Common myeloid progenitor, CD34-positive (primary cell): Measurements from ENCODE around the gene SEPSECS. TPM values are rescaled to one million over a fixed set of nuclear protein-coding genes. Genes with fewer than 3 reads are reported as not detected.

ENCODE experiments used
- CTCF ChIA-PET: fragments of 350-600 bp; sonication (Branson Sonifier 250); formaldehyde crosslinking; loops from one replicate; lab custom pipeline; 2021; ENCODE audit warnings: antibody characterized with exemption; lab: Charles Lee
- POLR2A ChIA-PET: fragments of 350-600 bp; sonication (Branson Sonifier 250); formaldehyde crosslinking; loops from one replicate; lab custom pipeline; 2021; ENCODE audit warnings: antibody characterized with exemption; lab: Charles Lee
- DNase-seq, 3 donors: peaks; one replicate each; pipeline versions ENCODE4 v3.0.0 to v3.0.0-alpha.2; 2013
- H3K27ac ChIP-seq, 2 experiments: 1 replicate in 1 of 2; 2 replicates in 1 of 2; pipeline ENCODE4 v1.7.0; 2013; ENCODE audit warnings: inconsistent platforms in 2 of 2, low read length in 2 of 2, mild to moderate bottlenecking in 2 of 2, low read depth in 1 of 2, moderate library complexity in 1 of 2; ENCODE audit not compliant: severe bottlenecking in 2 of 2, insufficient read depth in 1 of 2, poor library complexity in 1 of 2
- H3K27me3 ChIP-seq, 5 experiments: replicated peaks in 2 of 5; 1 replicate in 3 of 5; 2 replicates in 2 of 5; pipeline versions ENCODE4 v1.6.1 to v1.7.0; 2013; ENCODE audit warnings: low read length in 4 of 5, mild to moderate bottlenecking in 2 of 5, moderate library complexity in 2 of 5, inconsistent platforms in 1 of 5; ENCODE audit not compliant: insufficient read depth in 5 of 5, control insufficient read depth in 4 of 5
- H3K36me3 ChIP-seq, 4 experiments: 1 replicate in 2 of 4; 2 replicates in 2 of 4; pipeline versions ENCODE4 v1.6.1 to v1.7.0; 2013; ENCODE audit warnings: low read length in 3 of 4, control low read depth in 1 of 4, mild to moderate bottlenecking in 1 of 4; ENCODE audit not compliant: control insufficient read depth in 4 of 4, insufficient read depth in 4 of 4
- H3K4me1 ChIP-seq, 4 experiments: 1 replicate in 3 of 4; 2 replicates in 1 of 4; pipeline versions ENCODE4 v1.6.1 to v1.7.1; 2013; ENCODE audit warnings: low read length in 3 of 4, mild to moderate bottlenecking in 3 of 4, control low read depth in 1 of 4, inconsistent platforms in 1 of 4, moderate library complexity in 1 of 4; ENCODE audit not compliant: control insufficient read depth in 4 of 4, insufficient read depth in 4 of 4; ENCODE audit errors: control extremely low read depth in 1 of 4
- H3K4me3 ChIP-seq, 7 experiments: 1 replicate in 4 of 7; 2 replicates in 3 of 7; pipeline versions ENCODE4 v1.5.1 to v1.7.0; 2013; ENCODE audit warnings: mild to moderate bottlenecking in 7 of 7, low read length in 6 of 7, moderate library complexity in 6 of 7, inconsistent platforms in 2 of 7, low read depth in 2 of 7, control low read depth in 1 of 7; ENCODE audit not compliant: insufficient read depth in 4 of 7, control insufficient read depth in 1 of 7; ENCODE audit errors: extremely low read depth in 1 of 7
- H3K9me3 ChIP-seq, 5 experiments: 1 replicate in 4 of 5; 2 replicates in 1 of 5; pipeline versions ENCODE4 v1.6.1 to v1.7.1; 2013; ENCODE audit warnings: low read length in 4 of 5, mild to moderate bottlenecking in 2 of 5, inconsistent platforms in 1 of 5, low read depth in 1 of 5, moderate library complexity in 1 of 5; ENCODE audit not compliant: control insufficient read depth in 4 of 5, insufficient read depth in 2 of 5; ENCODE audit errors: control extremely low read depth in 1 of 5
- WGBS: methylation state at CpG from one replicate; pipeline ENCODE4 v1.1.5; 2013; ENCODE audit not compliant: insufficient coverage; 5-methylcytosine and 5-hydroxymethylcytosine counted together
- polyA plus RNA-seq: library from polyadenylated mRNA; unstranded; fragments of 120-200 nt; gene quantifications from one replicate; pipeline ENCODE4 v1.2.1, GENCODE V29; 2013

Gene SEPSECS
- polyA plus RNA-seq = 13.5 TPM

- peak within 1 kb of the TSS; percentile 93 to 96 for H3K27ac ChIP-seq
- POLR2A ChIA-PET = interaction anchor here (1.1 kb wide), 1 partner anchor 152 kb away, joined by 4 read pairs; the partner anchor contains the start of gene ZCCHC4
- no peaks in the 10 kb centered on the region for H3K9me3 ChIP-seq
- peak; percentile 98 to 99 (median 98) for DNase-seq
- H3K27me3 ChIP-seq = no peaks in the 10 kb centered on the region
- WGBS = 0% methylated on average over 50 of the region's 66 CpGs
- H3K4me3 ChIP-seq = peak within 1 kb of the TSS; percentile 76 to 97 (median 86)
- H3K4me1 ChIP-seq = peaks cover 17 to 29% (median 23%) of the 10 kb centered on the region in 4 experiments
- H3K36me3 ChIP-seq = peaks cover under 1 to 11% (median 6%) of the 10 kb centered on the region in 4 experiments
- CTCF ChIA-PET = interaction anchor here (0.7 to 2.0 kb wide), 7 partner anchors 15 to 1298 kb away, joined by 3 to 9 read pairs (median 3); partner anchors contain the start of gene ZCCHC4
Measured at GRCh38 chr4:25159837-25160713, at the start of gene SEPSECS. SEPSECS (minus strand) TSS chr4:25160449; CDS start chr4:25160369, 80 bp downstream.

GRCh38 chr4:25209702-25210101, 49.5 kb upstream of the SEPSECS start:
- ChIA-PET CTCF (no interaction called here), POLR2A (no interaction called here)
- Histone ChIP-seq H3K36me3 (no peaks in the 10 kb centered on the region), H3K27ac (no peak overlapping the region), H3K27me3 (no peaks in the 10 kb centered on the region), H3K4me1 (no peaks in the 10 kb centered on the region), H3K9me3 (peaks cover 0 to 24% (median 7%) of the 10 kb centered on the region in 5 experiments), H3K4me3 (no peak overlapping the region)
- DNase-seq = no peak
- WGBS = no CpG with 5 or more reads among the region's 1 CpG

GRCh38 chr4:25207997-25208396, 47.7 kb upstream of the SEPSECS start:
- Histone ChIP-seq H3K36me3 (no peaks in the 10 kb centered on the region), H3K4me1 (no peaks in the 10 kb centered on the region), H3K27me3 (no peaks in the 10 kb centered on the region), H3K9me3 (peaks cover 0 to 17% (median 7%) of the 10 kb centered on the region in 5 experiments), H3K4me3 (no peak overlapping the region), H3K27ac (no peak overlapping the region)
- ChIA-PET POLR2A (no interaction called here), CTCF (no interaction called here)
- WGBS = no CpG with 5 or more reads among the region's 1 CpG
- DNase-seq = no peak

GRCh38 chr4:25198713-25199112, 38.5 kb upstream of the SEPSECS start:
- H3K36me3 ChIP-seq = peaks cover 0 to 7% (median 2%) of the 10 kb centered on the region in 4 experiments
- ChIA-PET CTCF (interaction anchor here (1.5 to 1.6 kb wide), 2 partner anchors 13 to 19 kb away, joined by 3 to 5 read pairs; no protein-coding TSS in a partner anchor), POLR2A (no interaction called here)
- no peak for DNase-seq
- H3K4me3 ChIP-seq = no peak overlapping the region
- H3K4me1 ChIP-seq = no peaks in the 10 kb centered on the region
- H3K27ac ChIP-seq = no peak overlapping the region
- H3K27me3 ChIP-seq = no peaks in the 10 kb centered on the region
- no CpG with 5 or more reads among the region's 2 CpGs for WGBS
- peaks cover 0 to 5% (median 0%) of the 10 kb centered on the region in 5 experiments for H3K9me3 ChIP-seq

GRCh38 chr4:25190407-25190806, 30.2 kb upstream of the SEPSECS start:
- Histone ChIP-seq H3K4me1 (no peaks in the 10 kb centered on the region), H3K36me3 (peaks cover 0 to 2% (median 0%) of the 10 kb centered on the region in 4 experiments), H3K27me3 (no peaks in the 10 kb centered on the region), H3K4me3 (no peak overlapping the region), H3K9me3 (no peaks in the 10 kb centered on the region), H3K27ac (no peak overlapping the region)
- ChIA-PET POLR2A (no interaction called here), CTCF (no interaction called here)
- DNase-seq = no peak
- WGBS = 83% methylated on average over 2 of the region's 2 CpGs

GRCh38 chr4:25184056-25184455, 23.8 kb upstream of the SEPSECS start:
- no peak overlapping the region for H3K27ac ChIP-seq
- H3K4me3 ChIP-seq = no peak overlapping the region
- no peaks in the 10 kb centered on the region for H3K4me1 ChIP-seq
- DNase-seq = no peak
- WGBS = 97% methylated on average over 3 of the region's 4 CpGs
- no peaks in the 10 kb centered on the region for H3K9me3 ChIP-seq
- no peaks in the 10 kb centered on the region for H3K27me3 ChIP-seq
- ChIA-PET CTCF (interaction anchor here (0.7 kb wide), 1 partner anchor 11 kb away, joined by 3 read pairs; no protein-coding TSS in a partner anchor), POLR2A (no interaction called here)
- H3K36me3 ChIP-seq = no peaks in the 10 kb centered on the region

- Histone ChIP-seq H3K27me3 (no peaks in the 10 kb centered on the region), H3K4me1 (no peaks in the 10 kb centered on the region), H3K36me3 (no peaks in the 10 kb centered on the region), H3K4me3 (no peak overlapping the region), H3K27ac (no peak overlapping the region), H3K9me3 (no peaks in the 10 kb centered on the region)
- ChIA-PET CTCF (interaction anchor here (1.7 kb wide), 1 partner anchor 183 kb away, joined by 4 read pairs; no protein-coding TSS in a partner anchor), POLR2A (no interaction called here)
- no peak for DNase-seq
- 100% methylated on average over 5 of the region's 5 CpGs for WGBS
Measured at GRCh38 chr4:25182937-25183336, 22.7 kb upstream of the SEPSECS start.
